ENCODE data around the gene CADPS2. TPM values are rescaled to one million over a fixed set of nuclear protein-coding genes. Genes with fewer than 3 reads are reported as not detected.

Gene CADPS2
- total and polyA plus RNA-seq, 2 donors (not counting 3 experiments of a cell fraction or from before 2014, with no cell fraction given): 9.5 to 22.6 TPM

- Histone ChIP-seq H3K79me2 (ENCODE audit: control insufficient read depth, insufficient read depth, low read length) (no peaks in the 10 kb centered on the region), H3K4me3 (replicated peaks in 1 of 3; ENCODE audit: insufficient read depth in 1 of 3, low read depth in 1 of 3, low read length in 3 of 3) (no peak overlapping the region), H3K4me1 (ENCODE audit: control insufficient read depth, extremely low read depth, insufficient read depth, low read length) (no peaks in the 10 kb centered on the region), H3K9me1 (replicated peaks; ENCODE audit: control insufficient read depth, extremely low read depth, insufficient read depth, low read length) (no peaks in the 10 kb centered on the region), H4K20me1 (replicated peaks; ENCODE audit: control insufficient read depth, extremely low read depth, insufficient read depth, low read length) (no peaks in the 10 kb centered on the region), H3K4me2 (ENCODE audit: insufficient read depth, low read length) (no peak overlapping the region), H3K27me3 (ENCODE audit: control insufficient read depth in 2 of 2, insufficient read depth in 2 of 2, low read length in 2 of 2) (no peaks in the 10 kb centered on the region), H3K36me3 (ENCODE audit: control insufficient read depth in 2 of 2, extremely low read depth in 1 of 2, insufficient read depth in 2 of 2, low read length in 2 of 2) (no peaks in the 10 kb centered on the region), H3K9ac (replicated peaks; ENCODE audit: extremely low read depth, insufficient read depth, low read length) (no peak overlapping the region), H3K27ac (ENCODE audit: insufficient read depth, low read depth, low read length) (no peak overlapping the region), H3K9me3 (replicated peaks; ENCODE audit: control insufficient read depth, insufficient read depth, low read length) (no peaks in the 10 kb centered on the region), H2AFZ (ENCODE audit: low read depth, low read length) (no peak overlapping the region)
- DNase-seq (ENCODE audit: low read depth, low spot score) (no peak), FAIRE-seq (no peak)
- TF ChIP-seq JUN (IDR thresholded peaks at IDR 0.05; ENCODE audit: borderline replicate concordance, insufficient read depth, insufficient read length, low read depth) (no peak), CTCF (IDR thresholded peaks at IDR 0.05; ENCODE audit: extremely low read depth in 1 of 2, insufficient read depth in 1 of 2, low read depth in 1 of 2, low read length in 2 of 2) (no peak)
- TF ChIP-seq, protein P1, sequence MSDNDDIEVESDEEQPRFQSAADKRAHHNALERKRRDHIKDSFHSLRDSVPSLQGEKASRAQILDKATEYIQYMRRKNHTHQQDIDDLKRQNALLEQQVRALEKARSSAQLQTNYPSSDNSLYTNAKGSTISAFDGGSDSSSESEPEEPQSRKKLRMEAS (IDR thresholded peaks at IDR 0.05; ENCODE audit: insufficient read depth, insufficient read length): no peak
- intact Hi-C loops (cut with micrococcal nuclease): no loop called here
- dilution Hi-C loops (cut with MboI; ENCODE audit: extremely low pct_ligation_motif_present, low sequenced_read_pairs): no loop called here
- no TSS peak for BruUV-seq (replicated peaks)
- CTCF ChIA-PET: interaction anchor here (0.8 to 1.8 kb wide), 5 partner anchors 13 to 521 kb away, joined by 3 to 6 read pairs (median 5); no protein-coding TSS in a partner anchor
- POLR2A ChIA-PET: no interaction called here
Measured at GRCh38 chr7:122515404-122515803, 370.9 kb downstream of the CADPS2 start.

- no TSS peak for BruUV-seq (replicated peaks)
- Histone ChIP-seq H3K9me3 (replicated peaks; ENCODE audit: control insufficient read depth, insufficient read depth, low read length) (no peaks in the 10 kb centered on the region), H3K9ac (replicated peaks; ENCODE audit: extremely low read depth, insufficient read depth, low read length) (no peak overlapping the region), H3K4me1 (ENCODE audit: control insufficient read depth, extremely low read depth, insufficient read depth, low read length) (no peaks in the 10 kb centered on the region), H3K4me3 (replicated peaks in 1 of 3; ENCODE audit: insufficient read depth in 1 of 3, low read depth in 1 of 3, low read length in 3 of 3) (no peak overlapping the region), H3K27ac (ENCODE audit: insufficient read depth, low read depth, low read length) (no peak overlapping the region), H3K27me3 (ENCODE audit: control insufficient read depth in 2 of 2, insufficient read depth in 2 of 2, low read length in 2 of 2) (no peaks in the 10 kb centered on the region), H3K79me2 (ENCODE audit: control insufficient read depth, insufficient read depth, low read length) (no peaks in the 10 kb centered on the region), H4K20me1 (replicated peaks; ENCODE audit: control insufficient read depth, extremely low read depth, insufficient read depth, low read length) (no peaks in the 10 kb centered on the region), H2AFZ (ENCODE audit: low read depth, low read length) (no peak overlapping the region), H3K9me1 (replicated peaks; ENCODE audit: control insufficient read depth, extremely low read depth, insufficient read depth, low read length) (no peaks in the 10 kb centered on the region), H3K4me2 (ENCODE audit: insufficient read depth, low read length) (no peak overlapping the region), H3K36me3 (ENCODE audit: control insufficient read depth in 2 of 2, extremely low read depth in 1 of 2, insufficient read depth in 2 of 2, low read length in 2 of 2) (no peaks in the 10 kb centered on the region)
- FAIRE-seq: no peak
- CTCF ChIA-PET: interaction anchor here (1.0 kb wide), 1 partner anchor 418 kb away, joined by 3 read pairs; no protein-coding TSS in a partner anchor
- dilution Hi-C loops (cut with MboI; ENCODE audit: extremely low pct_ligation_motif_present, low sequenced_read_pairs) (no loop called here), intact Hi-C loops (cut with micrococcal nuclease) (no loop called here)
- DNase-seq (ENCODE audit: low read depth, low spot score): no peak
- TF ChIP-seq JUN (IDR thresholded peaks at IDR 0.05; ENCODE audit: borderline replicate concordance, insufficient read depth, insufficient read length, low read depth): no peak
- no peak for TF ChIP-seq CTCF (IDR thresholded peaks at IDR 0.05; ENCODE audit: extremely low read depth in 1 of 2, insufficient read depth in 1 of 2, low read depth in 1 of 2, low read length in 2 of 2)
- no peak for TF ChIP-seq POLR2A (IDR thresholded peaks at IDR 0.05; ENCODE audit: low read depth, low read length)
- no peak for TF ChIP-seq POLR2AphosphoS5 (IDR thresholded peaks at IDR 0.05; ENCODE audit: insufficient read depth, low read depth, low read length)
- no peak for TF ChIP-seq MYC (IDR thresholded peaks at IDR 0.05; ENCODE audit: low read depth, low read length)
- TF ChIP-seq EZH2 (IDR thresholded peaks at IDR 0.05; ENCODE audit: borderline replicate concordance, low read depth, low read length, severe bottlenecking): no peak
- TF ChIP-seq, protein P1 (IDR thresholded peaks at IDR 0.05; ENCODE audit: insufficient read depth, insufficient read length): no peak
- POLR2A ChIA-PET: no interaction called here
Measured at GRCh38 chr7:122511268-122511667, 375.0 kb downstream of the CADPS2 start.
